ENCODE data around the gene PPP1R12B.
"Not testable (repeated sequence)": the region's sequence is repeated elsewhere in the genome, so short reads cannot be mapped to it uniquely, and the experiment has no call there.

PPP1R12B gene

GRCh38 chr1:202355944-202356553, 7.5 kb downstream of the PPP1R12B start:
- H3K4me3 ChIP-seq (ENCODE audit: low read length): no peak overlapping the region
- H3K4me1 ChIP-seq (ENCODE audit: insufficient read depth, low read length): peaks cover 9% of the 10 kb centered on the region
- no peaks in the 10 kb centered on the region for H3K36me3 ChIP-seq (ENCODE audit: insufficient read depth, low read length)
- H2AFZ ChIP-seq (ENCODE audit: low read depth, low read length): no peak overlapping the region
- no peaks in the 10 kb centered on the region for H3K9me3 ChIP-seq (ENCODE audit: low read length)
- no peaks in the 10 kb centered on the region for H3K27me3 ChIP-seq (ENCODE audit: insufficient read depth, low read length)

DNA sequence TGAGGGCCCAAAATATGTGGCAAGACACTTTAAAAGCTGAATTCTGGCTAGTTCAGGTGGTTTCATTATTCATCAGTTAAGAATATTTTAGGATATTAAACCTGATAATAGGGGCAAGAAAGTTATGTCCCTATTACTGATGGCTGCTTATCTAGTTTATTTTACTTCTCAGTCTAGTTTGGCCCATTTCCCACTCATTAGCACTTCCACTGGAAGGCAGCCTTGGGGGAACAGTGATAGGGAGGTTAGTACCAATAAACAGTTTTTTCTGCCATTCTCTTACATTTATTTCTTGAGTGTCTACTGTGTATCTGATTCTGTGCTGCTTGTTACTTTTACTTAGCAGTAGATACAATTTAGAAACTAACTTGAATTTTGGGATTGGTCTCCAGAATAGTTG, 9.0 kb downstream of the PPP1R12B start:
- Histone ChIP-seq H3K4me3 (ENCODE audit: low read length) (no peak overlapping the region), H3K4me1 (ENCODE audit: insufficient read depth, low read length) (peaks cover 22% of the 10 kb centered on the region), H3K36me3 (ENCODE audit: insufficient read depth, low read length) (no peaks in the 10 kb centered on the region), H2AFZ (ENCODE audit: low read depth, low read length) (no peak overlapping the region), H3K27me3 (ENCODE audit: insufficient read depth, low read length) (no peaks in the 10 kb centered on the region), H3K9me3 (ENCODE audit: low read length) (no peaks in the 10 kb centered on the region)

DNA sequence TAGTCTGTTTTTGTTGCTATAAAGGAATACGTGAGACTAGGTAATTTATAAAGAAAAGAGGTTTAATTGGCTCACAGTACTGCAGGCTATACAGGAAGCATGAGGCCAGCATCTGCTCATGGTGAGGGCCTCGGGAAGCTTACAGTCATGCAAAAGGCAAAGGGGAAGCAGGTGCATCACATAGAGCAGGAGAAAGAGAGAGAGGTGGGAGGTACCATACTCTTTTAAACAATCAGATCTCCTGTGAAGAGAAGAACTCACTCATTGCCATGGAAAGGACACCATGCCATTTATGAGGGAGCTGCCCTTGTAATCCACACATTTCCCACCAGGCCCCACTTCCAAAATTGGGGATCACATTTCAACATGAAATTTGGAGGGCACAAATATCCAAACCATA, 12.7 kb downstream of the PPP1R12B start:
- H3K4me1 ChIP-seq (ENCODE audit: insufficient read depth, low read length): peaks cover 15% of the 10 kb centered on the region
- H3K27me3 ChIP-seq (ENCODE audit: insufficient read depth, low read length): no peaks in the 10 kb centered on the region
- H3K9me3 ChIP-seq (ENCODE audit: low read length): no peaks in the 10 kb centered on the region
- no peak overlapping the region for H2AFZ ChIP-seq (ENCODE audit: low read depth, low read length)
- H3K36me3 ChIP-seq (ENCODE audit: insufficient read depth, low read length): no peaks in the 10 kb centered on the region
- H3K4me3 ChIP-seq (ENCODE audit: low read length): no peak overlapping the region

DNA sequence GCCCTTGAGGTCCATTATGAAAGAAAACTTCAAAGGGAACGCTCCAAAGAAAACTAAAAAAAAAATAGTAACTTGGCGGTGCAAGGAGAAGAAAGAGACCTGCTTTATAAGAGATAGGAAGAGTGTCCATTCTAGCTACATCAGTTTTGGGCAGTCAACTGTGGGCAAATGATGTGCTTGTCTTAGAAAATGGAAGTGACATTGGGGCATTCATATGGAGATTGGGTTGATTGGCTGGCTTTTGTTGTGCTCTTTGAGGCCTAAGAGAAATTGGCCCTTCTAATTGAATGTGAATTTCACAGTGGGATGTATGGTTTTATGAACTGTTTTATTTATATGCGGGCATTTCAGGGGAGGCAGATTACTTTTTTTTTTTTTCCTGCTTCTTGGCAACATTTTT, 13.2 kb downstream of the PPP1R12B start:
- no peak overlapping the region for H3K4me3 ChIP-seq (ENCODE audit: low read length)
- no peaks in the 10 kb centered on the region for H3K36me3 ChIP-seq (ENCODE audit: insufficient read depth, low read length)
- peaks cover 15% of the 10 kb centered on the region for H3K4me1 ChIP-seq (ENCODE audit: insufficient read depth, low read length)
- H3K9me3 ChIP-seq (ENCODE audit: low read length): no peaks in the 10 kb centered on the region
- H3K27me3 ChIP-seq (ENCODE audit: insufficient read depth, low read length): no peaks in the 10 kb centered on the region
- H2AFZ ChIP-seq (ENCODE audit: low read depth, low read length): no peak overlapping the region

DNA sequence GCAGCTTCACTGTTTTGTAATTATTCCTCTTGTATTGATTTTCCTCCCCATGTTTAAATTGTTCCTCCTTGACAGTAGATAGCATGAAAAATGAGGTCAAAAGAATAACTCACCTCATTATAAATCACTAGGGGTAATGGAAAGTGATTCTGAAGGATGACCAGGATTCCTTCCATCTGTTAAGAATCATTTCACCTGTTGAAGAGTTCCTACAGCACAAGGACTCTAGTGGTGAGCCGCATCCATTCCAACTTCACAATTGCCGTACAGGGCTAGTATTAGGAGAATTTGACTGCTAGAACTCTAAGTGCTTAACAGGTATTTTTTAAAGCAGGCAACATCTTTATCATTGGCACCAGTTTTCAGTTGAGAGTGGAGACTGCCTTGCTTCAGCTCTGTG, 13.7 kb downstream of the PPP1R12B start:
- no peaks in the 10 kb centered on the region for H3K36me3 ChIP-seq (ENCODE audit: insufficient read depth, low read length)
- H3K4me3 ChIP-seq (ENCODE audit: low read length): no peak overlapping the region
- no peaks in the 10 kb centered on the region for H3K9me3 ChIP-seq (ENCODE audit: low read length)
- no peak overlapping the region for H2AFZ ChIP-seq (ENCODE audit: low read depth, low read length)
- peaks cover 15% of the 10 kb centered on the region for H3K4me1 ChIP-seq (ENCODE audit: insufficient read depth, low read length)
- no peaks in the 10 kb centered on the region for H3K27me3 ChIP-seq (ENCODE audit: insufficient read depth, low read length)

GRCh38 chr1:202365092-202365815, 16.8 kb downstream of the PPP1R12B start:
- Histone ChIP-seq H2AFZ (ENCODE audit: low read depth, low read length) (no peak overlapping the region), H3K36me3 (ENCODE audit: insufficient read depth, low read length) (no peaks in the 10 kb centered on the region), H3K9me3 (ENCODE audit: low read length) (no peaks in the 10 kb centered on the region), H3K4me3 (ENCODE audit: low read length) (no peak overlapping the region), H3K27me3 (ENCODE audit: insufficient read depth, low read length) (no peaks in the 10 kb centered on the region), H3K4me1 (ENCODE audit: insufficient read depth, low read length) (peaks cover 15% of the 10 kb centered on the region)

GRCh38 chr1:202367271-202367670, 18.8 kb downstream of the PPP1R12B start:
- no peaks in the 10 kb centered on the region for H3K27me3 ChIP-seq (ENCODE audit: insufficient read depth, low read length)
- no peaks in the 10 kb centered on the region for H3K36me3 ChIP-seq (ENCODE audit: insufficient read depth, low read length)
- H3K4me3 ChIP-seq (ENCODE audit: low read length): no peak overlapping the region
- H3K4me1 ChIP-seq (ENCODE audit: insufficient read depth, low read length): peaks cover 1% of the 10 kb centered on the region
- no peak overlapping the region for H2AFZ ChIP-seq (ENCODE audit: low read depth, low read length)
- no peaks in the 10 kb centered on the region for H3K9me3 ChIP-seq (ENCODE audit: low read length)

DNA sequence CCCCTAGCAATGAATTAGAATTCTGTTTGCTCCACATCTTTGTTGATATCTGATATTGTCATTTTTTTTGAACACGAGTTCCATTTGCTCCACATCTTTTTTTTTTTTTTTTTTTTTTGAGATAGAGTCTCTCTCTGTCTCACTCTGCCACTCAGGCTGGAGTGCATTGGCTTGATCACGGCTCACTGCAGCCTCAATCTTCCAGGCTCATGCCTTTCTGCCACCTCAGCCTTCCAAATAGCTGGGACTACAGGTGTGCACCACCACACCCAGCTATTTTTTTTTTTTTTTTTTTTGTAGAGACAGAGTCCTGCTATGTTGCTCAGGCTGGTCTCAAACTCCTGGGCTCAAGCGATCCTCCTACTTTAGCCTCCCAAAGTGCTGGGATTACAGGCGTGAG, 22.4 kb downstream of the PPP1R12B start:
- H3K4me3 ChIP-seq (ENCODE audit: low read length); H3K9me3 ChIP-seq (ENCODE audit: low read length); H2AFZ ChIP-seq (ENCODE audit: low read depth, low read length); H3K27me3 ChIP-seq (ENCODE audit: insufficient read depth, low read length); H3K4me1 ChIP-seq (ENCODE audit: insufficient read depth, low read length); H3K36me3 ChIP-seq (ENCODE audit: insufficient read depth, low read length): not testable (repeated sequence)

DNA sequence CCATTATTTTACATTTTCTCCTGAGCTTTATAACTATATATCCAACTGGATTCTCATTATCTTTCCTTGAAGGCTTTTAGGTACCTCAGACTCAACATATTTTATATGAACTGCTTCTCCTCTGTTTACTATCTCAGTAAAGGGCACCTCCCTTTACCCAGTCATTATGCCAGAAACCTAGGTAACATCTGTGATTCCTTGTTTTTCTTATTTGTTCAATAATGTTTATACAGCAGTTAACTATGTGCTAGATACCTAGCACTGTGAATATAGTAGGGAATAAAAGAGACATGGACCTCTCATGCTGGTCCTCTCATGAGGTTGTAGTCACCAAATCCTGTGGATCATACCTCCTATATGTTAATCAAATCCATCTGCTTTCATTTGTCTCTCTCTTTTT, 25.6 kb downstream of the PPP1R12B start:
- H3K27me3 ChIP-seq (ENCODE audit: insufficient read depth, low read length): no peaks in the 10 kb centered on the region
- H3K9me3 ChIP-seq (ENCODE audit: low read length): no peaks in the 10 kb centered on the region
- H2AFZ ChIP-seq (ENCODE audit: low read depth, low read length): no peak overlapping the region
- H3K36me3 ChIP-seq (ENCODE audit: insufficient read depth, low read length): no peaks in the 10 kb centered on the region
- H3K4me1 ChIP-seq (ENCODE audit: insufficient read depth, low read length): no peaks in the 10 kb centered on the region
- no peak overlapping the region for H3K4me3 ChIP-seq (ENCODE audit: low read length)

DNA sequence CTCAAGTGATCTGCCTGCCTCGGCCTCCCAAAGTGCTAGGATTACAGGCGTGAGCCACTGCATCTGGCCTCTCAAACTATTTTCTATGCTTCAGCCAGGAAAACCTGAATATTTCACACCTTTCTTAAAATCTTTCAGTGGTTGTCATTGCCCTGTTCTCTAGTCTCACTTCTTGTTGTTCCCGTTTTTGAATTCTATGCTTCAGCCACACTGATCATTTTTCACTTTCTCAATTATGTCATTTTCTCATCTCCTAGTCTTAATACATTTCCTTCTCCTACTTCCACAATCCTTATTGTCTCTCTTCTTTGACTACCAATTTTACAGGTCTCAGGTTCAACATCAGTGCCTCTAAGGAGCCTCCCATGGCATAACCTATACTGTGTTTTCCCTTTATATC, 26.7 kb downstream of the PPP1R12B start:
- not testable (repeated sequence) for H3K9me3 ChIP-seq (ENCODE audit: low read length); H3K4me3 ChIP-seq (ENCODE audit: low read length); H2AFZ ChIP-seq (ENCODE audit: low read depth, low read length); H3K36me3 ChIP-seq (ENCODE audit: insufficient read depth, low read length); H3K27me3 ChIP-seq (ENCODE audit: insufficient read depth, low read length); H3K4me1 ChIP-seq (ENCODE audit: insufficient read depth, low read length)

- no peak overlapping the region for H3K4me3 ChIP-seq (ENCODE audit: low read length)
- H2AFZ ChIP-seq (ENCODE audit: low read depth, low read length): no peak overlapping the region
- H3K4me1 ChIP-seq (ENCODE audit: insufficient read depth, low read length): no peaks in the 10 kb centered on the region
- H3K36me3 ChIP-seq (ENCODE audit: insufficient read depth, low read length): no peaks in the 10 kb centered on the region
- H3K9me3 ChIP-seq (ENCODE audit: low read length): no peaks in the 10 kb centered on the region
- H3K27me3 ChIP-seq (ENCODE audit: insufficient read depth, low read length): no peaks in the 10 kb centered on the region
These were observed 27.7 kb downstream of the PPP1R12B start for GRCh38 chr1:202376247-202376646.

GRCh38 chr1:202379884-202380529, 31.5 kb downstream of the PPP1R12B start:
- H3K4me3 ChIP-seq (ENCODE audit: low read length); H3K27me3 ChIP-seq (ENCODE audit: insufficient read depth, low read length); H3K4me1 ChIP-seq (ENCODE audit: insufficient read depth, low read length); H3K36me3 ChIP-seq (ENCODE audit: insufficient read depth, low read length); H3K9me3 ChIP-seq (ENCODE audit: low read length); H2AFZ ChIP-seq (ENCODE audit: low read depth, low read length): not testable (repeated sequence)

DNA sequence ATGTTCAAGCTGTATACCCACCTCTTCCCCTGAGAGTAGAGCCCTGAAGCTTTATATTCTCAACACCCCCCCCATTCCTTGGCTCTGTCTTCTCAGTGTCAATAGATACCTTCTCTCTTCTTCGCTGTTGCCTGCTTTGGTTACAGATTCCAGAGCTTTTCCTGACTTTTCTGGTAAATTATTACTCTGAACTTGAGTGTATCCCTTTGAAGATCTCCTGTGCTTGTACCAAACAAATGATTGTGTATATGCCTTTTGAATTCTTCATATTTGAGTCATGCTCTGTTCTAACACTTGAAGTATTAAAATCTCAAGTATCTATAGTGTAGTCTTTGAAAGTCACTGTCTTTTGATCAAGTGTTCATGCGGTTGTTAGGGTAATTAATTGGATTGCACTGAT, 32.0 kb downstream of the PPP1R12B start:
- not testable (repeated sequence) for H2AFZ ChIP-seq (ENCODE audit: low read depth, low read length); H3K4me3 ChIP-seq (ENCODE audit: low read length); H3K4me1 ChIP-seq (ENCODE audit: insufficient read depth, low read length); H3K27me3 ChIP-seq (ENCODE audit: insufficient read depth, low read length); H3K9me3 ChIP-seq (ENCODE audit: low read length); H3K36me3 ChIP-seq (ENCODE audit: insufficient read depth, low read length)

Measured in neuron (in vitro differentiated cells).